ENCODE measurements around the gene PTPRM.

The PTPRM gene

DNA sequence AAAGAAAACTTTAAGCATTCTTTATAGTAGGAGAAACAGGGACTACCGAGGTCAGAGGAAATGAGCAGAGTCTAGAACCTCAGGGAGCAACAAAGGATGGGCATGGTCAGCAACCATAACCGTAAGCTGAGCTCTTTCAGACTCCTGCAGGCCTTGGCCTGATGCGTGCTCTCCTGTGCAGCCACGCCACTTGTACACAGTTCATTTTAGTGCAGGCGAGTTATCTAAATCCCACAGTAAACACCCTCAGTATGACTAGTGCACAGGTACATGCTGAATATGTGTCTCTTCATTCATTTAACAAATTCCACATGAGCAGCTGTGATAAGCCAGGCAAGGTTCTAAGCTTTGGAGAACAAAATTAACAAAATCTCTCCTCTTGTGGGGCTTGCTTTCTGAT is 640.9 kb downstream of the PTPRM start:
- Histone ChIP-seq H3K9ac (ENCODE audit: low read depth, low read length) (no peak overlapping the region), H3K36me3 (ENCODE audit: insufficient read depth, low read length) (no peaks in the 10 kb centered on the region), H3K4me1 (ENCODE audit: insufficient read depth, low read length) (no peaks in the 10 kb centered on the region)

GRCh38 chr18:8208716-8209115 is 641.6 kb downstream of the PTPRM start:
- H3K9ac ChIP-seq (ENCODE audit: low read depth, low read length), result no peak overlapping the region
- no peaks in the 10 kb centered on the region for H3K36me3 ChIP-seq (ENCODE audit: insufficient read depth, low read length)
- H3K9me3 ChIP-seq (ENCODE audit: control insufficient read depth, insufficient read depth, low read length), result no peaks in the 10 kb centered on the region
- no peaks in the 10 kb centered on the region for H3K4me1 ChIP-seq (ENCODE audit: insufficient read depth, low read length)

More for the DNA sequence above, 640.9 kb downstream of the PTPRM start:
- no peaks in the 10 kb centered on the region for H3K9me3 ChIP-seq (ENCODE audit: control insufficient read depth, insufficient read depth, low read length)

DNA sequence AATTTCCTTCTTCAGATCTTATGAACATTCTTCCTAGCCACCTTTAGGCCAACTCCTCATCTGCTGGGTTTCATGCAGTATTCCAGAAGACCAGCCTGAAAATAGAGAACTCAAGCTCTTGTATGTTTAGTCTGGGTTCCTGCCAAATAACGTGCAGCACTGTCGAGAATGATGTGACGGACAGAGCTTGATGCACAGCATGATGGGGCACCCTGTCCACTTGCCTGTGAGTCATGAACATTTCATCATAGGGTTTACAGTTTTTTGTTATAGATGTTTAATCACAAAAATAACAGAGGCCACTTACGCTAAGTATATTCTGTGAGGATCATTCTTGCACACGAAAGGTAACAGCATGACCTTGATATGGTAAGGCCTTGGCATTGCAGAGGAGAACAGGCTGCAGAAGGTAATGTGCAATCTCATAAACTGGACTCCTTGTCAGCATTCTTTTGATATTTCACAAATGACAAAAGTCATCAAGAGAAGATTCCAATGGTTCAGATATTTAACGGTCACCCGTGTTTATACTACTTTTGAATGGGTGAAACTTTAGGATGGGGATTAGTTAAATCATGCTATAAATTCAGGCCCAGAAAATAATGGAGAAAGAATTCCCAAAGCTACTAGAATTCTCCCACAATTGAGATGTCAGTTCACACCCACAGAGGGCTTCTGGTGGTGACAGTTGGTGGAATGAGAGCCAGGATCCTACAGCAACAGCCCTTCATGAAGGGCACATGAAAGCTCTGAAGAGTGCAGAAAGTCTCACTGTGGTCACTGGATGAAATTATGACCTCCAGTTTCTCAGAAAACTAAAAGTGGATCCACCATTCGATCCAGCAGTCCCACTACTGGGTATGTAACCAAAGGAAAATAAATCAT is 646.0 kb downstream of the PTPRM start:
- H3K9me3 ChIP-seq (ENCODE audit: control insufficient read depth, insufficient read depth, low read length), result no peaks in the 10 kb centered on the region
- no peak overlapping the region for H3K9ac ChIP-seq (ENCODE audit: low read depth, low read length)
- peaks cover 23% of the 10 kb centered on the region for H3K4me1 ChIP-seq (ENCODE audit: insufficient read depth, low read length)
- H3K36me3 ChIP-seq (ENCODE audit: insufficient read depth, low read length), result no peaks in the 10 kb centered on the region

DNA sequence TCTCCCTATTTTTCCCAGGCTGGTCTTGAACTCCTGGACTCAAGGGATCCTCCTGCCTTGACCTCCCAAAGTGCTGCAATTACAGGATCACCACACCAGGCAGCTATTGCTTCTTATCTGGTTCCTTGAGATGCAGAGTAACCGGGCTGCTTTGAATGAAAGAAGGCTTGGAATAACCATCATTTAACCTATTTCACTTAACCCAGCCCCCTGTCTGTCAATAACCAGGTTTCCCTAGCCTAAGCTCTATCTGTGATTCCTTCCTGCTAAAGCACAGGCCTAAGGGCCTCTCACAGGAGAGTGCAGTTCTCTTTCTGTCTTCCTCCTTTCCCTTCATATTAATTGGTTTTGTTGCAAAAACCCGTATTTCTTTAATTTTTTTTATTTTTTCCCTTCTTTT is 648.6 kb downstream of the PTPRM start:
- Histone ChIP-seq H3K4me1 (ENCODE audit: insufficient read depth, low read length) (peaks cover 32% of the 10 kb centered on the region), H3K9me3 (ENCODE audit: control insufficient read depth, insufficient read depth, low read length) (no peaks in the 10 kb centered on the region), H3K36me3 (ENCODE audit: insufficient read depth, low read length) (no peaks in the 10 kb centered on the region), H3K9ac (ENCODE audit: low read depth, low read length) (no peak overlapping the region)

- peaks cover 32% of the 10 kb centered on the region for H3K4me1 ChIP-seq (ENCODE audit: insufficient read depth, low read length)
- H3K36me3 ChIP-seq (ENCODE audit: insufficient read depth, low read length), result no peaks in the 10 kb centered on the region
- no peaks in the 10 kb centered on the region for H3K9me3 ChIP-seq (ENCODE audit: control insufficient read depth, insufficient read depth, low read length)
- H3K9ac ChIP-seq (ENCODE audit: low read depth, low read length), result no peak overlapping the region; the same call in 1 of the 2 replicates
Observed at GRCh38 chr18:8217051-8217564, 650.0 kb downstream of the PTPRM start.

- Histone ChIP-seq H3K9me3 (ENCODE audit: control insufficient read depth, insufficient read depth, low read length) (no peaks in the 10 kb centered on the region), H3K4me1 (ENCODE audit: insufficient read depth, low read length) (peaks cover 32% of the 10 kb centered on the region), H3K36me3 (ENCODE audit: insufficient read depth, low read length) (no peaks in the 10 kb centered on the region), H3K9ac (ENCODE audit: low read depth, low read length) (no peak overlapping the region)
Observed at GRCh38 chr18:8218197-8218596, 651.1 kb downstream of the PTPRM start.

GRCh38 chr18:8221452-8221851 is 654.3 kb downstream of the PTPRM start:
- Histone ChIP-seq H3K4me1 (ENCODE audit: insufficient read depth, low read length) (peaks cover 26% of the 10 kb centered on the region), H3K36me3 (ENCODE audit: insufficient read depth, low read length) (no peaks in the 10 kb centered on the region), H3K9ac (ENCODE audit: low read depth, low read length) (no peak overlapping the region), H3K9me3 (ENCODE audit: control insufficient read depth, insufficient read depth, low read length) (no peaks in the 10 kb centered on the region)

DNA sequence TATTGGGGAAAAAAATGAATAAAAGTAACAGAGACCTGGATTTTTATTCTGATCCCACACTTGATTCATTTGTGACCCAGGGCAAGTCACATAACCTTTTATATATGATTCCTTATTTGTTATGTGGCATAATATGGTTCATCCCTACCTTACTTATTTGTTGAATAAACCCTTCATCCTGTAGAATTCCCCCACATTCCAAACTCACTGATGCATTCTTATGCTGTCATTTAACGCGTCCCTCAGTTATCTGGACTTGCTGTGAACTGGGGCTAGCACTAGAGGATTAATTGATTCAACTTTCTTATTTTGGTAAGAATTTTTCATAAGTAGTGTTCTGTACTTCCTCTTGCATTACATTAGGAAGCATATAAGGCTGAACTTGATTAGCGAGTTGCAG is 657.5 kb downstream of the PTPRM start:
- no peaks in the 10 kb centered on the region for H3K9me3 ChIP-seq (ENCODE audit: control insufficient read depth, insufficient read depth, low read length)
- H3K4me1 ChIP-seq (ENCODE audit: insufficient read depth, low read length), result no peaks in the 10 kb centered on the region
- no peak overlapping the region for H3K9ac ChIP-seq (ENCODE audit: low read depth, low read length)
- H3K36me3 ChIP-seq (ENCODE audit: insufficient read depth, low read length), result no peaks in the 10 kb centered on the region

DNA sequence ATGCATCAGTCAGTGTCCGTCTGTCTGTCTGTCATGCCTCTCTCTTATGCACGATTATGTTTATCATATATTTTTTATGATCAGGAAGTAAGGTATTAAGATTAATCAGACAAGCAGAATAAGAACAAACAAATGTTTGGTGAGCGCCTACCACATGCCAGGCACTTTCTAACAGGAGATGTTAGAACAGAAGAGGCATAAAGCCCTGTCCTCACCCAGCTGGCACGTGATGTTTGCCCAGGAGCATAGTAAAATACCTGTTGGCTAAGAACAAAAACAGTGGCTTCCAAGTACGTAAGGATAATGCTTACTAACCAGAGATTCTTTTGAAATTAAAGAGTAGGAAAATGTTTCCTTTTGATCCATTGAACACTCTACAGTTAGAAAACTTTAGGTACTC is 661.9 kb downstream of the PTPRM start:
- peaks cover 6% of the 10 kb centered on the region; the same call in 1 of the 2 replicates for H3K4me1 ChIP-seq (ENCODE audit: insufficient read depth, low read length)
- no peak overlapping the region for H3K9ac ChIP-seq (ENCODE audit: low read depth, low read length)
- no peaks in the 10 kb centered on the region for H3K36me3 ChIP-seq (ENCODE audit: insufficient read depth, low read length)
- no peaks in the 10 kb centered on the region for H3K9me3 ChIP-seq (ENCODE audit: control insufficient read depth, insufficient read depth, low read length)

GRCh38 chr18:8229787-8230186 is 662.7 kb downstream of the PTPRM start:
- Histone ChIP-seq H3K9ac (ENCODE audit: low read depth, low read length) (no peak overlapping the region), H3K9me3 (ENCODE audit: control insufficient read depth, insufficient read depth, low read length) (no peaks in the 10 kb centered on the region), H3K36me3 (ENCODE audit: insufficient read depth, low read length) (no peaks in the 10 kb centered on the region), H3K4me1 (ENCODE audit: insufficient read depth, low read length) (peaks cover 6% of the 10 kb centered on the region; the same call in 1 of the 2 replicates)

DNA sequence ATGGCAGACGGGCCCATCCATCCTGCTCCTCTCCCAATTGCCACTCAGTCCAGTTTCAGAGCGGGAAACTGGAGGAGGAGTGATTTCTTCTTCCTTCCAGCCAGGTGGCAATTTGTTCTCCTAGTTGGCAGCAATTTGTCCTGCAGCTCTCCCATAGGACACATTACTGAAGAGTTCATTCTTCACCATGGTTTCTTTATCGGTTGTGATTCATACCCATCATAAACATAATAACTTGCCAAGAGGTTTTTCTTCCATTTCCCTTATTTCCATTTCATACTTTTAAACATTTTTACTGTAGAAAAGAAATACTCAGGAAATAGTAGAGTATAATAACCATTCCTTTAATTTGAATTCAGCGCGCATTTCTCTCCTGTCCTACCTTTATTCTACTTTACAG is 664.2 kb downstream of the PTPRM start:
- Histone ChIP-seq H3K36me3 (ENCODE audit: insufficient read depth, low read length) (no peaks in the 10 kb centered on the region), H3K4me1 (ENCODE audit: insufficient read depth, low read length) (peaks cover 6% of the 10 kb centered on the region; the same call in 1 of the 2 replicates)

DNA sequence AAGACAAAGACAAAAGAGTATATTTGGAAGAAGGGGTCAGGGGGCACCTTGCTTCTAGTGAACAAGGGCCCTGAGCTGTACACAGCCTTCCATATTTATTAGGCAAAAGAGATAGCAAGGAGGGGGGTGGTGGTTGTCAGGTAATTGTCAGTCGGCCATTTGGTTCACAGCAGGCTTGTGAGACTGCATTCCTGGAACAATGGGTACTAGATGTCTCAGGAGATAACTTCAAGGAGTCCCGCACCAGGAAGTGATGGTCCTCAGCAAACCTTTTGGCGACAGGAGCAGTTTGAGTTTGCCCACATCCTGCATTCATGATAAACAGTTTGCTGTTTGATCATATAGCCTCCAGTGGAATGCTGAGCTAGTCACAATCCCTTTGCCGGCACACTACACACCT is 665.7 kb downstream of the PTPRM start:
- Histone ChIP-seq H3K9ac (ENCODE audit: low read depth, low read length) (no peak overlapping the region), H3K36me3 (ENCODE audit: insufficient read depth, low read length) (no peaks in the 10 kb centered on the region), H3K4me1 (ENCODE audit: insufficient read depth, low read length) (peaks cover 6% of the 10 kb centered on the region; the same call in 1 of the 2 replicates), H3K9me3 (ENCODE audit: control insufficient read depth, insufficient read depth, low read length) (no peaks in the 10 kb centered on the region)

More for the DNA sequence above, 664.2 kb downstream of the PTPRM start:
- H3K9me3 ChIP-seq (ENCODE audit: control insufficient read depth, insufficient read depth, low read length), result no peaks in the 10 kb centered on the region
- no peak overlapping the region for H3K9ac ChIP-seq (ENCODE audit: low read depth, low read length)

DNA sequence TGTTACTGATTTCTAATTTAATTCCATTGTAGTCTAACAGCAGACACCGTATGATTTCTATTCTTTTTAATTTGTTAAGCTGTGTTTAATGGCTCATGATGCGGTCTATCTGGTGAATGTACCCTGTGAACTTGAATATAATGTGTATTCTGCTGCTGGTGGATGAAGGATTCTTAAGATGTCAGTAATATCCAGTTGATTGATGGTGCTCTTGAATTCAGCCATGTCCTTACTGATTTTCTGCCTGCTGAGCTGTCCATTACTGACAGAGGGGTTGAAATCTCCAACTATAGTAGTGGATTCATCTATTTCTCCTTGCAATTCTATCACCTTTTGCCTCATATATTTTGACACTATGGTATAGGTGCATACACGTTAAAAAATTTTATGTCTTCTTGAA is 668.8 kb downstream of the PTPRM start:
- Histone ChIP-seq H3K4me1 (ENCODE audit: insufficient read depth, low read length) (peaks cover 6% of the 10 kb centered on the region; the same call in 1 of the 2 replicates), H3K9me3 (ENCODE audit: control insufficient read depth, insufficient read depth, low read length) (no peaks in the 10 kb centered on the region), H3K9ac (ENCODE audit: low read depth, low read length) (no peak overlapping the region), H3K36me3 (ENCODE audit: insufficient read depth, low read length) (no peaks in the 10 kb centered on the region)

GRCh38 chr18:8238507-8238906 is 671.4 kb downstream of the PTPRM start:
- H3K36me3 ChIP-seq (ENCODE audit: insufficient read depth, low read length), result no peaks in the 10 kb centered on the region
- H3K9ac ChIP-seq (ENCODE audit: low read depth, low read length), result no peak overlapping the region
- no peaks in the 10 kb centered on the region for H3K9me3 ChIP-seq (ENCODE audit: control insufficient read depth, insufficient read depth, low read length)
- H3K4me1 ChIP-seq (ENCODE audit: insufficient read depth, low read length), result no peaks in the 10 kb centered on the region

- Histone ChIP-seq H3K36me3 (ENCODE audit: insufficient read depth, low read length) (no peaks in the 10 kb centered on the region), H3K9me3 (ENCODE audit: control insufficient read depth, insufficient read depth, low read length) (no peaks in the 10 kb centered on the region), H3K9ac (ENCODE audit: low read depth, low read length) (no peak overlapping the region), H3K4me1 (ENCODE audit: insufficient read depth, low read length) (no peaks in the 10 kb centered on the region)
Observed at GRCh38 chr18:8241731-8242130, 674.6 kb downstream of the PTPRM start.

Data from ES-I3 (cell line).